ENCODE measurements around the gene XRCC4. TPM values are rescaled to one million over a fixed set of nuclear protein-coding genes. Genes with fewer than 3 reads are reported as not detected.
A peak's percentile ranks its signal among the peaks of the same experiment; 100 is the strongest.

XRCC4 gene
- total and polyA plus RNA-seq, 2 of the 13 experiments (the other 11 are each of a cell fraction or from before 2014, with no cell fraction given) = 2.8 to 12.6 TPM

- peak; percentile 50; the same call in 1 of the 2 replicates for TF ChIP-seq ZNF598 (CRISPR knock-in tag; IDR thresholded peaks at IDR 0.05; ENCODE audit: borderline replicate concordance)
- no peak for TF ChIP-seq HNF1A (IDR thresholded peaks at IDR 0.05; ENCODE audit: low read depth)
- TF ChIP-seq HNF1A (CRISPR knock-in tag; IDR thresholded peaks at IDR 0.05; ENCODE audit: borderline replicate concordance) = 0 out of 2 replicates have a peak, but pooled peaks have one; percentile 61
- TF ChIP-seq GTF2F1 (IDR thresholded peaks at IDR 0.05; ENCODE audit: low read length) = 0 out of 2 replicates have a peak, but pooled peaks have one; percentile 23
- TF ChIP-seq ZNF556 (CRISPR knock-in tag; IDR thresholded peaks at IDR 0.05; ENCODE audit: borderline replicate concordance) = no peak
- TF ChIP-seq SOX5 (CRISPR knock-in tag; IDR thresholded peaks at IDR 0.05; ENCODE audit: borderline replicate concordance) = peak; percentile 34
- no peak for TF ChIP-seq FOXP1 (IDR thresholded peaks at IDR 0.05)
- no peak for TF ChIP-seq FOXP1 (CRISPR knock-in tag; IDR thresholded peaks at IDR 0.05)
- 0 out of 2 replicates have a peak, but pooled peaks have one; percentile 1 for TF ChIP-seq BCL6 (CRISPR knock-in tag; IDR thresholded peaks at IDR 0.05)
- 0 out of 2 replicates have a peak, but pooled peaks have one; percentile 13 for TF ChIP-seq ZNF710 (CRISPR knock-in tag; IDR thresholded peaks at IDR 0.05; ENCODE audit: borderline replicate concordance)
- peak; percentile 42 for TF ChIP-seq PBX2 (CRISPR knock-in tag; IDR thresholded peaks at IDR 0.05)
- no peak for TF ChIP-seq REST (IDR thresholded peaks at IDR 0.05; ENCODE audit: borderline replicate concordance in 1 of 2, low read depth in 1 of 2, low read length in 2 of 2)
- TF ChIP-seq HNF1B (CRISPR knock-in tag; IDR thresholded peaks at IDR 0.05) = peak; percentile 67; the same call in 1 of the 2 replicates
Observed at GRCh38 chr5:83076742-83077661, at the start of gene XRCC4, which contains the start of gene TMEM167A (continued).
